ENCODE data around the gene STAB2. TPM values are rescaled to one million over a fixed set of nuclear protein-coding genes. Genes with fewer than 3 reads are reported as not detected.

The STAB2 gene
- total RNA-seq, 4 donors from 2014 or later, result 0.15 to 0.16 TPM; not detected in 2

DNA sequence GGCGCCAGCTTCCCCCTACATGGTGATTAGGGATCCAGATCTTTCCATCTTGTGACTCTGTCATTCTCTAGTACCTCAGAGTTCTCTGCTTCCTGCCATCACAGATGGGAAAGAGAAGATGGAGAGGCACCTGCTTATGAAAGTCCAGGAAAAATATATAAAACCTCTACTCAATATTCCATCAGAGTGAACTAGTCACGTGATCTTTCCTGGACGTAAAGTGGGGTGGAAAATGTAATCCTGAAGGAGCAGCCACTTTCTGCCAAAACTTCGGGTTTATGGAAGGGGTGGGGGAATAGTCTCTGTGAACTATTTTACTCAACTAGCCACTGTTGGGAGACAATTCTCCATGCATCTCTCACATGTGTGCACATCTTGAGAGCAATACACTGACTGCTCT lies 47.7 kb downstream of the STAB2 start:
- no peak for DNase-seq (ENCODE audit: low spot score in 2 of 2)
- H3K4me3 ChIP-seq (ENCODE audit: low read depth, poor library complexity, severe bottlenecking), result no peak overlapping the region
- TF ChIP-seq POLR2A (IDR thresholded peaks at IDR 0.05), result no peak
- 84 to 88% methylated on average over 4 of the region's 4 CpGs for WGBS, 2 donors
- intact Hi-C loops (cut with DNase I; ENCODE audit: low total_unique reads), result no loop called here

DNA sequence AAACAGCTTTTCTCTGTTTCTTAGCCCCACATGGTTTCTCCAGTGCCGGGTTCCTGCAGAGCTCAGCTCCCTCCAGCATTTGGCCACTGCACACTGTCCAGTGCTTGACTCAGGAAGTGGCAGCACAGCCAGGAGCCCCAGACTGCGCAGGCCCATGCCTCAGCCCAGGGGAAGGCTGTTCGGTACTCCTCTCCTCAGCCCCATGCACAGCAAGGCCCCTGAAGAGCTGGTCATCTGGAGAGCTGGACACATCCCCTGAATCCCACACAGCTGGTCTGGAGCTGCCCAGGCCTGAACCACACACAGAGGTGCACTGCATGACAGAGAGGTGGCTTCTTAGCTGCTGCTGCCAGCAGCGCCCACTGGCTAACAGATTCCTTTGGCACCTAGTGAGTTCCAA lies 48.3 kb downstream of the STAB2 start:
- H3K4me3 ChIP-seq (ENCODE audit: low read depth, poor library complexity, severe bottlenecking), result no peak overlapping the region
- intact Hi-C loops (cut with DNase I; ENCODE audit: low total_unique reads), result no loop called here
- no peak for DNase-seq (ENCODE audit: low spot score in 2 of 2)
- WGBS, 2 donors, result 93 to 96% methylated on average over 4 of the region's 4 CpGs
- TF ChIP-seq POLR2A (IDR thresholded peaks at IDR 0.05), result no peak
- TF ChIP-seq, protein P1, sequence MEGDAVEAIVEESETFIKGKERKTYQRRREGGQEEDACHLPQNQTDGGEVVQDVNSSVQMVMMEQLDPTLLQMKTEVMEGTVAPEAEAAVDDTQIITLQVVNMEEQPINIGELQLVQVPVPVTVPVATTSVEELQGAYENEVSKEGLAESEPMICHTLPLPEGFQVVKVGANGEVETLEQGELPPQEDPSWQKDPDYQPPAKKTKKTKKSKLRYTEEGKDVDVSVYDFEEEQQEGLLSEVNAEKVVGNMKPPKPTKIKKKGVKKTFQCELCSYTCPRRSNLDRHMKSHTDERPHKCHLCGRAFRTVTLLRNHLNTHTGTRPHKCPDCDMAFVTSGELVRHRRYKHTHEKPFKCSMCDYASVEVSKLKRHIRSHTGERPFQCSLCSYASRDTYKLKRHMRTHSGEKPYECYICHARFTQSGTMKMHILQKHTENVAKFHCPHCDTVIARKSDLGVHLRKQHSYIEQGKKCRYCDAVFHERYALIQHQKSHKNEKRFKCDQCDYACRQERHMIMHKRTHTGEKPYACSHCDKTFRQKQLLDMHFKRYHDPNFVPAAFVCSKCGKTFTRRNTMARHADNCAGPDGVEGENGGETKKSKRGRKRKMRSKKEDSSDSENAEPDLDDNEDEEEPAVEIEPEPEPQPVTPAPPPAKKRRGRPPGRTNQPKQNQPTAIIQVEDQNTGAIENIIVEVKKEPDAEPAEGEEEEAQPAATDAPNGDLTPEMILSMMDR (IDR thresholded peaks at IDR 0.05), result no peak

DNA sequence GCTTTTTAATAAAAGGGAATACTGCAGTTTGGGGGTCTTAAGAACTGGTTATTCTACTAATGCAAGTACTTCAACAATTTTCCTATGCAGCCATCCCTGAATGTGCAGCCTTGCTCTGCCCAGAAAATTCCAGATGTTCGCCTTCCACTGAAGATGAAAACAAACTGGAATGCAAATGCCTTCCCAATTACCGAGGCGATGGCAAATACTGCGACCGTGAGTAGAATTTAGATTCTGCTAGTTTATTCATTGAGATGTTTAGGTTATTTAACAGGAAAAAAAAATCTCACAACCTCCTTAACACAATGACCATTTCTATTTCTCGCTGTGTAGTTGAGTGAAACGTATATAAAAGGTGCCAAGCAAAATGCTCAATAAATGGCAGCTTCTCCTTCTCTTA lies 49.9 kb downstream of the STAB2 start:
- 58 to 81% methylated on average over 7 of the region's 7 CpGs for WGBS, 2 donors
- intact Hi-C loops (cut with DNase I; ENCODE audit: low total_unique reads), result no loop called here
- no peak overlapping the region for H3K4me3 ChIP-seq (ENCODE audit: low read depth, poor library complexity, severe bottlenecking)
- no peak for TF ChIP-seq POLR2A (IDR thresholded peaks at IDR 0.05)
- TF ChIP-seq, protein P1 (IDR thresholded peaks at IDR 0.05), result no peak
- DNase-seq (ENCODE audit: low spot score in 2 of 2), result no peak

DNA sequence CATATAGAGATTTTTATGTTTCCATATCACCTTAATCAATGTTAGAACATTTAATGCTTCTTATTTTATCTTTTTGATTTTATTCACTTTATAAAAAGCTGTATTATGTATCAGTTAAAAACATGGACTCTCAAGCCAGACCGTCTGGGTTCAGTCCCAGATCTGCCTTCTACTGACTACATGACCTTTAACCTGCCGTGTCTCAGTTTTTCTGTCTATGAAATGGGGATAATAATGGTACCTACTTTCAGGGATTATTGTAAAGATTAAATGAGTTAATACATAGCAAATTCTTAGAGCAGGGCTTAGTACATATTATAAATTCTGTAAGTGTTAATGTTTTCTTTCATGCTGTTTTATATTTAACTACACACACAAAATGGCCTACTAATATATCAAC lies 50.4 kb downstream of the STAB2 start:
- no peak overlapping the region for H3K4me3 ChIP-seq (ENCODE audit: low read depth, poor library complexity, severe bottlenecking)
- no peak for DNase-seq (ENCODE audit: low spot score in 2 of 2)
- TF ChIP-seq, protein P1 (IDR thresholded peaks at IDR 0.05), result no peak
- TF ChIP-seq POLR2A (IDR thresholded peaks at IDR 0.05), result no peak
- intact Hi-C loops (cut with DNase I; ENCODE audit: low total_unique reads), result no loop called here
- WGBS, 2 donors, result 77 to 86% methylated on average over 2 of the region's 2 CpGs

DNA sequence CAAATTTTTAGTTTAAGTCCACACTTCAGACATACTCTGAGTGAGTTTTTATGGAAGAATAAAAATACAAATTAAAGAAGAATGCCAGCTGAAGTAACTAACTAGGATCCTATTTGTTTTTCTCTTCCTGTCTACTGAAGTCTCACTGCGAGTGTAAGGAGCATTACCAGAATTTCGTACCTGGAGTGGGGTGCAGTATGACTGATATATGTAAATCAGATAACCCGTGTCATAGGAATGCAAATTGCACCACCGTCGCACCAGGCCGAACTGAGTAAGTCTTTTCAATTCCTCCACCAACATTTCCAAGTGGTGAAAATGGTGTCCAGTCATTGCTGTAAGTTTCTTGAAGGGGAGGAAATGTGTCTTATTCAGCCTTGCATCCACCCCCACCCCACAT lies 52.9 kb downstream of the STAB2 start:
- 79 to 90% methylated on average over 6 of the region's 6 CpGs for WGBS, 2 donors
- no peak overlapping the region for H3K4me3 ChIP-seq (ENCODE audit: low read depth, poor library complexity, severe bottlenecking)
- no peak for TF ChIP-seq POLR2A (IDR thresholded peaks at IDR 0.05)
- TF ChIP-seq, protein P1 (IDR thresholded peaks at IDR 0.05), result no peak
- no peak for DNase-seq (ENCODE audit: low spot score in 2 of 2)
- intact Hi-C loops (cut with DNase I; ENCODE audit: low total_unique reads), result no loop called here

DNA sequence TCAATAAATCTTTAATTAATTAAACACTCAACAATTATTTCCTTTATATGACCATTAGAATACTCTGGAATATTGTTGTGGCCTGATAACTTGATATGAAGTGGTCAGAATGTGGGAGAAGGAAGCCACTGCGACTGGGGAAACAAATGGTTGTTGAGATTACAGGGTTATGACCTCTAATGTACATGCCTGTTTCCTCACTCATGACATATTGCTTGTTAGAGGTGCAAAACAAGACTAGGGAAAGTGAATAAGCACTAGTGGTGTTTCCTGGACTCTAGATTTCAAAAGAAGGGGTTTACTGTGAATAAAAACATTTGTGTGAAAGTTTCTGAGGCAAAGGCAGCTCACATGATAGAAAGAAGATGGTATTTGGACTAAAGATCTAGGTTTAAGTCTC lies 53.3 kb downstream of the STAB2 start:
- no peak overlapping the region for H3K4me3 ChIP-seq (ENCODE audit: low read depth, poor library complexity, severe bottlenecking)
- no peak for TF ChIP-seq POLR2A (IDR thresholded peaks at IDR 0.05)
- TF ChIP-seq, protein P1 (IDR thresholded peaks at IDR 0.05), result no peak
- intact Hi-C loops (cut with DNase I; ENCODE audit: low total_unique reads), result no loop called here
- 2 to 50% methylated on average over 1 of the region's 1 CpG for WGBS, 2 donors
- no peak for DNase-seq (ENCODE audit: low spot score in 2 of 2)

All from lower leg skin (tissue), 4 donors.